ENCODE measurements around the gene NDUFAF8.

Gene NDUFAF8

GRCh38 chr17:81191646-81192045, 47.5 kb upstream of the NDUFAF8 start:
- ATAC-seq: no peak

GRCh38 chr17:81192386-81193050, 46.6 kb upstream of the NDUFAF8 start:
- ATAC-seq: no peak
- TF ChIP-seq TSHZ2 (CRISPR knock-in tag; IDR thresholded peaks at IDR 0.05): no peak
- TF ChIP-seq POU6F1 (CRISPR knock-in tag; IDR thresholded peaks at IDR 0.05; ENCODE audit: borderline replicate concordance, low read depth): no peak
- no peak for TF ChIP-seq ZNF70 (CRISPR knock-in tag; IDR thresholded peaks at IDR 0.05)
- TF ChIP-seq CSDC2 (CRISPR knock-in tag; IDR thresholded peaks at IDR 0.05): no peak
- no peak for TF ChIP-seq RARB (CRISPR knock-in tag; IDR thresholded peaks at IDR 0.05)
- TF ChIP-seq ZNF8 (CRISPR knock-in tag; IDR thresholded peaks at IDR 0.05): no peak

More at GRCh38 chr17:81191646-81192045, 47.5 kb upstream of the NDUFAF8 start:
- TF ChIP-seq TCF4 (CRISPR knock-in tag; IDR thresholded peaks at IDR 0.05; ENCODE audit: borderline replicate concordance) (no peak), PPARA (CRISPR knock-in tag; IDR thresholded peaks at IDR 0.05; ENCODE audit: borderline replicate concordance) (no peak), ARNTL (CRISPR knock-in tag; IDR thresholded peaks at IDR 0.05; ENCODE audit: borderline replicate concordance, low read depth) (no peak), CSDC2 (CRISPR knock-in tag; IDR thresholded peaks at IDR 0.05) (no peak), PATZ1 (CRISPR knock-in tag; IDR thresholded peaks at IDR 0.05; ENCODE audit: borderline replicate concordance) (no peak)

GRCh38 chr17:81193051-81193410, 46.1 kb upstream of the NDUFAF8 start:
- ATAC-seq: no peak
- TF ChIP-seq BACH2 (CRISPR knock-in tag; IDR thresholded peaks at IDR 0.05; ENCODE audit: borderline replicate concordance) (no peak), PATZ1 (CRISPR knock-in tag; IDR thresholded peaks at IDR 0.05; ENCODE audit: borderline replicate concordance) (no peak), ZC3H10 (CRISPR knock-in tag; IDR thresholded peaks at IDR 0.05) (no peak), SNAI2 (CRISPR knock-in tag; IDR thresholded peaks at IDR 0.05) (no peak), CSRNP3 (CRISPR knock-in tag; IDR thresholded peaks at IDR 0.05) (no peak), POU6F1 (CRISPR knock-in tag; IDR thresholded peaks at IDR 0.05; ENCODE audit: borderline replicate concordance, low read depth) (no peak), RARB (CRISPR knock-in tag; IDR thresholded peaks at IDR 0.05) (no peak), PPARA (CRISPR knock-in tag; IDR thresholded peaks at IDR 0.05; ENCODE audit: borderline replicate concordance) (no peak), ZNF565 (CRISPR knock-in tag; conservative IDR thresholded peaks at IDR 0.05; ENCODE audit: low read depth) (no peak), ZFP30 (CRISPR knock-in tag; IDR thresholded peaks at IDR 0.05) (no peak), TCF4 (CRISPR knock-in tag; IDR thresholded peaks at IDR 0.05; ENCODE audit: borderline replicate concordance) (no peak), TOX (CRISPR knock-in tag; IDR thresholded peaks at IDR 0.05; ENCODE audit: borderline replicate concordance) (no peak), CSDC2 (CRISPR knock-in tag; IDR thresholded peaks at IDR 0.05) (no peak), ISL1 (CRISPR knock-in tag; IDR thresholded peaks at IDR 0.05) (no peak), ZNF8 (CRISPR knock-in tag; IDR thresholded peaks at IDR 0.05) (no peak), ARNTL (CRISPR knock-in tag; IDR thresholded peaks at IDR 0.05; ENCODE audit: borderline replicate concordance, low read depth) (no peak), CREB5 (CRISPR knock-in tag; IDR thresholded peaks at IDR 0.05; ENCODE audit: low read depth) (no peak), ESRRG (CRISPR knock-in tag; IDR thresholded peaks at IDR 0.05) (no peak), ZNF70 (CRISPR knock-in tag; IDR thresholded peaks at IDR 0.05) (no peak)

Measured in SK-N-SH treated with all-trans-retinoic acid at 6 μM for 48 hours (cell line).